Neural crest cell (in vitro differentiated cells): ENCODE measurements around the gene DUSP18. TPM values are rescaled to one million over a fixed set of nuclear protein-coding genes. Genes with fewer than 3 reads are reported as not detected.
"Not testable (repeated sequence)": the region's sequence is repeated elsewhere in the genome, so short reads cannot be mapped to it uniquely, and the experiment has no call there.

Source experiments
- DNase-seq: peaks from one replicate; pipeline ENCODE4 v3.0.0; 2021; ENCODE audit warnings: low read depth, mixed read lengths, low spot score
- H3K27ac Mint-ChIP-seq: one replicate; pipeline ENCODE4 v1.8.0; 2021; ENCODE audit warnings: mild to moderate bottlenecking, mixed read lengths; ENCODE audit not compliant: unreplicated experiment
- H3K27me3 Mint-ChIP-seq: 2 replicates; pipeline ENCODE4 v1.8.0; 2021; ENCODE audit warnings: low read depth, mild to moderate bottlenecking, mixed read lengths
- H3K36me3 Mint-ChIP-seq: 2 replicates; pipeline ENCODE4 v1.8.0; 2021; ENCODE audit warnings: low read depth, mild to moderate bottlenecking, mixed read lengths
- H3K4me1 Mint-ChIP-seq: 2 replicates; pipeline ENCODE4 v1.8.0; 2021; ENCODE audit warnings: mixed read lengths
- H3K4me3 Mint-ChIP-seq: one replicate; pipeline ENCODE4 v1.8.0; 2021; ENCODE audit warnings: mild to moderate bottlenecking, mixed read lengths
- H3K9me3 Mint-ChIP-seq: 2 replicates; pipeline ENCODE4 v1.8.0; 2021; ENCODE audit warnings: mixed read lengths
- total RNA-seq: library from RNA; stranded (reverse); gene quantifications from 2 replicates; pipeline ENCODE4 v1.2.1, GENCODE V29; 2021
- TF ChIP-seq, protein P1 (sequence below): fragments of 200-600 bp; sonication (generic); conservative IDR thresholded peaks from 2 replicates; pipeline ENCODE4 v1.5.0; 2021; ENCODE audit warnings: antibody characterized with exemption, mild to moderate bottlenecking

The DUSP18 gene
- total RNA-seq, 1 donor from 2014 or later = 8.1 TPM

DNA sequence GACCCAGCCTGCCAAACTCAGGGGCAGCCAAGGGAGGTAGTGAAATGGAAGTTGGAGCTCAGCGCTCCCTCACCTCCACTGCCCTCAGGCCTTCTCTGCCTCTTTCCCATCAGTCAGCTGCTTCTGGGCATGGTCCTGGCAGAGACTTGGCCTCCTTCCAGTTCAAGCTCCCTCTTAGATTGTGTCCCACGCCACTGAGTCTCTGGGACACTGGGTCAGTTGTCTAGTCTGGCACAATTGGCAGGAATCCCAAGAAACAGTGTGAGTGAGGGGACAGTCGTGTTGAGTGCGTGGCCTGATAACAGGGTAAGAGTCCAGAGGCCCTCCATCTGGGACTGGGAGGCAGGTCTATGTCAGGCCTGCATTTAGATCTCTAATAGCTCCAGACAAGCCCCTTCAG, 39.2 kb downstream of the DUSP18 start:
- H3K4me3 Mint-ChIP-seq = no peak overlapping the region
- no peaks in the 10 kb centered on the region for H3K36me3 Mint-ChIP-seq
- peak overlapping the region; percentile 84 for H3K27ac Mint-ChIP-seq
- DNase-seq = no peak
- no peaks in the 10 kb centered on the region for H3K4me1 Mint-ChIP-seq
- H3K27me3 Mint-ChIP-seq = no peaks in the 10 kb centered on the region
- H3K9me3 Mint-ChIP-seq = peaks cover 2% of the 10 kb centered on the region
- TF ChIP-seq, protein P1, sequence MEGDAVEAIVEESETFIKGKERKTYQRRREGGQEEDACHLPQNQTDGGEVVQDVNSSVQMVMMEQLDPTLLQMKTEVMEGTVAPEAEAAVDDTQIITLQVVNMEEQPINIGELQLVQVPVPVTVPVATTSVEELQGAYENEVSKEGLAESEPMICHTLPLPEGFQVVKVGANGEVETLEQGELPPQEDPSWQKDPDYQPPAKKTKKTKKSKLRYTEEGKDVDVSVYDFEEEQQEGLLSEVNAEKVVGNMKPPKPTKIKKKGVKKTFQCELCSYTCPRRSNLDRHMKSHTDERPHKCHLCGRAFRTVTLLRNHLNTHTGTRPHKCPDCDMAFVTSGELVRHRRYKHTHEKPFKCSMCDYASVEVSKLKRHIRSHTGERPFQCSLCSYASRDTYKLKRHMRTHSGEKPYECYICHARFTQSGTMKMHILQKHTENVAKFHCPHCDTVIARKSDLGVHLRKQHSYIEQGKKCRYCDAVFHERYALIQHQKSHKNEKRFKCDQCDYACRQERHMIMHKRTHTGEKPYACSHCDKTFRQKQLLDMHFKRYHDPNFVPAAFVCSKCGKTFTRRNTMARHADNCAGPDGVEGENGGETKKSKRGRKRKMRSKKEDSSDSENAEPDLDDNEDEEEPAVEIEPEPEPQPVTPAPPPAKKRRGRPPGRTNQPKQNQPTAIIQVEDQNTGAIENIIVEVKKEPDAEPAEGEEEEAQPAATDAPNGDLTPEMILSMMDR = no peak

DNA sequence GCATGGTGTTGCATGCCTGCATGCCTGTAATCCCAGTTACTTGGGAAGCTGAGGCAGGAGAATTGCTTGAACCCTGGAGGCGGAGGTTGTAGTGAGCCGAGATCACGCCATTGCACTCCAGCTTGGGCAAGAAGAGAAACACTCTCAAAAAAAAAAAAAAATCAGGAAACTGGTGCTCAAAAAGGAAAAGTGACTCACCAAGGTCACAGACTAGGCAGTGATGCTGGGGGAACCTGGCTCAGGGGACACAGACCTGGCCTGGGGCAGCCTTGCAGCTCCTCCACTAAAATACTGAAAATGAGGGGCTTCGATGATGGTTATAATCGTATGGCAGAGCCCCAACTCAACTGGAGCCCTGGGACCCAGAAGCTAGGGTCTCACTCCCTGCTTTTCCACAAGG, 40.2 kb downstream of the DUSP18 start:
- Mint-ChIP-seq H3K27ac (no peak overlapping the region), H3K9me3 (peaks cover 2% of the 10 kb centered on the region), H3K4me3 (no peak overlapping the region), H3K36me3 (no peaks in the 10 kb centered on the region), H3K4me1 (no peaks in the 10 kb centered on the region), H3K27me3 (no peaks in the 10 kb centered on the region)
- no peak for DNase-seq
- TF ChIP-seq, protein P1 = no peak

DNA sequence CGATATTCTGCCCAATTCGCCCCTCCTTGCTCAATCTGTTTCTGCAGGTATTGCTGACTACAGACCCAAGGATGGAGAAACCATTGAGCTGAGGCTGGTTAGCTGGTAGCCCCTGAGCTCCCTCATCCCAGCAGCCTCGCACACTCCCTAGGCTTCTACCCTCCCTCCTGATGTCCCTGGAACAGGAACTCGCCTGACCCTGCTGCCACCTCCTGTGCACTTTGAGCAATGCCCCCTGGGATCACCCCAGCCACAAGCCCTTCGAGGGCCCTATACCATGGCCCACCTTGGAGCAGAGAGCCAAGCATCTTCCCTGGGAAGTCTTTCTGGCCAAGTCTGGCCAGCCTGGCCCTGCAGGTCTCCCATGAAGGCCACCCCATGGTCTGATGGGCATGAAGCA, 41.3 kb downstream of the DUSP18 start:
- no peak for DNase-seq
- TF ChIP-seq, protein P1 = no peak
- no peak overlapping the region for H3K27ac Mint-ChIP-seq
- H3K4me1 Mint-ChIP-seq = no peaks in the 10 kb centered on the region
- no peaks in the 10 kb centered on the region for H3K36me3 Mint-ChIP-seq
- no peaks in the 10 kb centered on the region for H3K27me3 Mint-ChIP-seq
- peaks cover 2% of the 10 kb centered on the region for H3K9me3 Mint-ChIP-seq
- no peak overlapping the region for H3K4me3 Mint-ChIP-seq

DNA sequence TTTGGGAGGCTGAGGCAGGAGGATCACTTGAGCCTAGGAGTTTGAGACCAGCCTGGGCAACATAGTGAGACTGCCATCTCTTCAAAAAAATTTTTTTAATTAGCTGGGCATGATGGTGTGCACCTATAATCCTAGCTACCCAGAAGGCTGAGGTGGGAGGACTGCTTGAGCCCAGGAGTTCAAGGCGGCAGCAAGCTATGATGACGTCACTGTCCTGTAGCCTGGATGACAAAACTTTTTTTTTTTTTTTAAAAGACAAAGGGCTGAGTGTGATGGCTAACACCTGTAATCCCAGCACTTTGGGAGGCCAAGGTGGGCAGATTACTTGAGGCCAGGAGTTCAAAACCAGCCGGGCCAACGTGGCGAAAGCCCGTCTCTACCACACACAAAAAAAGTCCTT, 47.8 kb downstream of the DUSP18 start:
- H3K9me3 Mint-ChIP-seq, H3K27me3 Mint-ChIP-seq, H3K27ac Mint-ChIP-seq, DNase-seq, H3K36me3 Mint-ChIP-seq, H3K4me3 Mint-ChIP-seq, H3K4me1 Mint-ChIP-seq: not testable (repeated sequence)

DNA sequence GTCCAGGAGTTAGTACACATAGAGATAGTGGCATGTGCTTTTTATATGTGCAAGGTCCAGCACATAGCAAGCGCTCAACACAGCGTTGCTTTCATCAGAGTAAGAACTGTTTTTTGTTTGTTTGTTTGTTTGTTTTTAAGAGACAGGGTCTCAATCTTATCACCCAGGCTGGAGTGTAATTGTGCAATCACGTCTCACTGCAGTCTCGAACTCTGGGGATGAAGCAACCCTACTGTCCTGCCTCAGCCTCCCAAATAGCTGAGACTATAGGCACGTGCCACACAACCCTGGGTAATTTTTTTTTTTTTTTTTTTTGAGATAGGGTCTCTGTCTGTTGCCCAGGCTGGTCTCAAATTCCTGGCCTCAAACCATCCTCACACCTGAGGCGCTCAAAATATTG, 49.9 kb downstream of the DUSP18 start:
- Mint-ChIP-seq H3K9me3 (no peaks in the 10 kb centered on the region), H3K27ac (no peak overlapping the region), H3K4me1 (no peaks in the 10 kb centered on the region), H3K27me3 (no peaks in the 10 kb centered on the region), H3K36me3 (peaks cover 5% of the 10 kb centered on the region), H3K4me3 (no peak overlapping the region)
- no peak for DNase-seq
- TF ChIP-seq, protein P1 = no peak

DNA sequence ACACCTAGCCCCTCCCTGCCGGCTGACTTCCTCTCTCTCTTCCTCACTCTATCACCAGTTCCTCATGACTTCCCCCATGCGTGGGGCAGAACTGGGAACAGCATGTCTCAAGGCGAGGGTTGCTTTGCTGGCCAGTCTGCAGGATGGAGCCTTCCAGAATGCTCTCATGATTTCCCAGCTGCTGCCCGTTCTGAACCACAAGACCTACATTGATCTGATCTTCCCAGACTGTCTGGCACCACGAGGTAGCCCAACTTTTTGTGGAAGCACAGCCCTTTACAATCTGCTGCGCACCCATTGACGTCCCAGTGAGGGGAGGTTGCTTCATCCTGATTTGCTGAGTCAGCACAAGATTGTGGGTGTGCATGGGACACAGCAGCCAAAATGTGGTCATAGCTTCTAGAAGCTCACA, 52.1 kb downstream of the DUSP18 start:
- no peaks in the 10 kb centered on the region for H3K9me3 Mint-ChIP-seq
- no peaks in the 10 kb centered on the region for H3K27me3 Mint-ChIP-seq
- peaks cover 8% of the 10 kb centered on the region for H3K36me3 Mint-ChIP-seq
- TF ChIP-seq, protein P1 = no peak
- H3K4me3 Mint-ChIP-seq = no peak overlapping the region
- no peak overlapping the region for H3K27ac Mint-ChIP-seq
- peaks cover under 1% of the 10 kb centered on the region for H3K4me1 Mint-ChIP-seq
- no peak for DNase-seq
